ENCODE data around the gene TPSG1. TPM values are rescaled to one million over a fixed set of nuclear protein-coding genes. Genes with fewer than 3 reads are reported as not detected.

The TPSG1 gene
- total and polyA plus RNA-seq, 2 of the 13 experiments (the other 11 are each of a cell fraction or from before 2014, with no cell fraction given): not detected

- in situ Hi-C loops (cut with HindIII; ENCODE audit: extremely low pct_ligation_motif_present, low pct_unique_long_range_greater_than_20kb) (loop anchor here (25.0 kb wide), 1 partner anchor 410 kb away; the partner anchor contains the start of gene GNG13), intact Hi-C loops (cut with micrococcal nuclease; ENCODE audit: unreplicated experiment) (no loop called here)
- no peak overlapping the region for H3K4me3 ChIP-seq (replicated peaks in 1 of 3; ENCODE audit: insufficient read depth in 1 of 3, low read depth in 2 of 3, low read length in 3 of 3)
- H3K9ac ChIP-seq (ENCODE audit: insufficient read depth, low read depth, low read length): no peak overlapping the region
- no TSS peak for BruUV-seq (replicated peaks)
- TF ChIP-seq AGO2 (optimal IDR thresholded peaks at IDR 0.05; ENCODE audit: low read depth, low read length) (peak; percentile 55), ZSCAN31 (CRISPR knock-in tag; IDR thresholded peaks at IDR 0.05; ENCODE audit: low read depth) (no peak)
- no peaks in the 10 kb centered on the region for H3K9me3 ChIP-seq (ENCODE audit: low read length)
- no peaks in the 10 kb centered on the region for H4K20me1 ChIP-seq (ENCODE audit: insufficient read depth, low read length)
- no peak for DNase-seq (ENCODE audit: low spot score)
- no peaks in the 10 kb centered on the region; a peak in 1 of 5 replicates for H3K36me3 ChIP-seq (replicated peaks in 1 of 2; ENCODE audit: control insufficient read depth in 1 of 2, insufficient read depth in 2 of 2, low read length in 2 of 2)
- no peak for ATAC-seq
- POLR2A ChIA-PET: no interaction called here
- no peak overlapping the region for H3K27ac ChIP-seq (ENCODE audit: extremely low read length, insufficient read depth, low read length)
- peaks cover 10% of the 10 kb centered on the region for H3K4me1 ChIP-seq (ENCODE audit: insufficient read depth, low read length)
- 60% methylated on average over 15 of the region's 40 CpGs for WGBS (ENCODE audit: low lambda C conversion rate)
- CTCF ChIA-PET (ENCODE audit: low intra/inter-chr PET ratio, low total read pairs): no interaction called here
- no peak for FAIRE-seq
- H3K79me2 ChIP-seq (ENCODE audit: insufficient read depth, low read length): no peaks in the 10 kb centered on the region
- H3K27me3 ChIP-seq (ENCODE audit: control insufficient read depth in 1 of 2, insufficient read depth in 2 of 2, low read length in 2 of 2): peaks cover 10 to 44% of the 10 kb centered on the region in 2 experiments; a peak in 4 of 5 replicates
- no peak overlapping the region for H3K4me2 ChIP-seq (ENCODE audit: low read depth, low read length)
- H2AFZ ChIP-seq (ENCODE audit: low read length): no peak overlapping the region
Measured at GRCh38 chr16:1221628-1222552, 3.2 kb downstream of the TPSG1 start.

GRCh38 chr16:1220841-1221627, 4.0 kb downstream of the TPSG1 start:
- H4K20me1 ChIP-seq (ENCODE audit: insufficient read depth, low read length): no peaks in the 10 kb centered on the region
- H3K4me2 ChIP-seq (ENCODE audit: low read depth, low read length): no peak overlapping the region
- ChIA-PET POLR2A (no interaction called here), CTCF (ENCODE audit: low intra/inter-chr PET ratio, low total read pairs) (no interaction called here)
- no peak for DNase-seq (ENCODE audit: low spot score)
- no peaks in the 10 kb centered on the region for H3K79me2 ChIP-seq (ENCODE audit: insufficient read depth, low read length)
- H3K4me1 ChIP-seq (ENCODE audit: insufficient read depth, low read length): peaks cover 10% of the 10 kb centered on the region
- H3K9ac ChIP-seq (ENCODE audit: insufficient read depth, low read depth, low read length): no peak overlapping the region
- H3K36me3 ChIP-seq (replicated peaks in 1 of 2; ENCODE audit: control insufficient read depth in 1 of 2, insufficient read depth in 2 of 2, low read length in 2 of 2): no peaks in the 10 kb centered on the region; a peak in 1 of 5 replicates
- H3K9me3 ChIP-seq (ENCODE audit: low read length): no peaks in the 10 kb centered on the region
- peaks cover 10 to 43% of the 10 kb centered on the region in 2 experiments; a peak in 4 of 5 replicates for H3K27me3 ChIP-seq (ENCODE audit: control insufficient read depth in 1 of 2, insufficient read depth in 2 of 2, low read length in 2 of 2)
- in situ Hi-C loops (cut with HindIII; ENCODE audit: extremely low pct_ligation_motif_present, low pct_unique_long_range_greater_than_20kb) (loop anchor here (25.0 kb wide), 1 partner anchor 409 kb away; the partner anchor contains the start of gene GNG13), intact Hi-C loops (cut with micrococcal nuclease; ENCODE audit: unreplicated experiment) (no loop called here)
- no peak for ATAC-seq
- no peak overlapping the region for H3K27ac ChIP-seq (ENCODE audit: extremely low read length, insufficient read depth, low read length)
- BruUV-seq (replicated peaks): no TSS peak
- WGBS (ENCODE audit: low lambda C conversion rate): 64% methylated on average over 17 of the region's 48 CpGs
- H2AFZ ChIP-seq (ENCODE audit: low read length): no peak overlapping the region
- FAIRE-seq: no peak
- no peak overlapping the region for H3K4me3 ChIP-seq (replicated peaks in 1 of 3; ENCODE audit: insufficient read depth in 1 of 3, low read depth in 2 of 3, low read length in 3 of 3)
- TF ChIP-seq ONECUT2 (CRISPR knock-in tag; IDR thresholded peaks at IDR 0.05) (no peak), ZNF180 (CRISPR knock-in tag; IDR thresholded peaks at IDR 0.05; ENCODE audit: borderline replicate concordance, low read depth) (no peak), CHD2 (IDR thresholded peaks at IDR 0.05; ENCODE audit: low read depth, low read length) (no peak)

Data from HepG2 (cell line).